ENCODE data around the gene PAPPA2. TPM values are rescaled to one million over a fixed set of nuclear protein-coding genes. Genes with fewer than 3 reads are reported as not detected.

Gene PAPPA2
- total and polyA plus RNA-seq, 2 donors (not counting 1 experiment from before 2014, with no cell fraction given) = not detected

DNA sequence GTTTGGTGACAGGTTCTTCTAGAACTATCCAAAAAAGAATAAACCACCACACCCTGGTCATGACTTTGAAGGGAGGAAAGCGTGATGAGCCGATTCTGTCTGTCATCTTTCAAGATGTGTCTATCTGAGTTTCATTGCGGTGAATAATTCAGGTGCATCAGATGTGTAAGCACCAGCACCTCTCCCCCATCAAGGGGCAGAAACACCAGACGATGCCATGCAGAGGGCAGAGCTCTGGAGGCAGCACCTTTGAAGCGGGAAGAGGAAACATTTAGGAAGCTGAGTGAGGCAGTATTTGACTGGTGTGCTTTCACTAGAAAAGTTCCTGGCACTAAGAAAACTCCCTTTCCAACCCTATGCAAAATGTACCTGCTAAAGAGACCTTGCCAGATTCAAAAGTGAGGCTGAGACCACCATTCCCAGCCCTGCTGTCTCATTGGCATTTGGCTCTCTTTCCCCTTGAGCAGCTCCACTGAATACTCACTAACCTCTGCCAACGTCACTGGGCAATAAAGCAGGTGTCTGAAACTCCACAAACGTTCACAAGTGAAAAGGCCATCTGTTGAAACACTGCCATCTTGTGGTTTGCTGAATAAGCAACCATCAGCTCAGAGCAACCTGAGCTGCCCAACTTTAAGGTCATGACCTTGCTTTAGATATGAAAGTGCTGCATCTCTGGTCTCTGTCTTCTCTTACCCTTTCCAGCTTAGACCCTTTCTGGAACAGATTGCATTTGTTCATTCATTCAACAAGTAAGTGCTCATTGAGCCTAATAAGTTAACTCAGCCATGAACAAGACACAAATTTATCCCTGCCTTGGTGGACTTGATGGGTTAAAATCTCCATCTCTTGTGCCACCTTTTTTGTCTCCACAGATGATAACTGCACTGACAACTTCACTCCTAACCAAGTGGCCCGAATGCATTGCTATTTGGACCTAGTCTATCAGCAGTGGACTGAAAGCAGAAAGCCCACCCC is 228.6 kb downstream of the PAPPA2 start:
- Histone ChIP-seq H3K4me2 (replicated peaks; ENCODE audit: low read depth, low read length, poor library complexity, severe bottlenecking) (no peak overlapping the region), H3K4me3 (ENCODE audit: control extremely low read depth in 1 of 5, extremely low read depth in 1 of 5, insufficient read depth in 1 of 5, low read depth in 2 of 5, low read length in 4 of 5) (no peak overlapping the region), H3K36me3 (replicated peaks in 1 of 2; ENCODE audit: control extremely low read depth in 1 of 2, control insufficient read depth in 1 of 2, extremely low read depth in 1 of 2, insufficient read depth in 2 of 2, low read length in 1 of 2) (no peaks in the 10 kb centered on the region), H3K79me2 (ENCODE audit: control insufficient read depth, insufficient read depth, low read length) (no peaks in the 10 kb centered on the region), H4K20me1 (ENCODE audit: control insufficient read depth, insufficient read depth, low read length, poor library complexity, severe bottlenecking) (no peaks in the 10 kb centered on the region), H3K9ac (ENCODE audit: low read length) (no peak overlapping the region), H3K27ac (ENCODE audit: low read length in 2 of 2) (no peak overlapping the region), H3K27me3 (replicated peaks in 1 of 4; ENCODE audit: control extremely low read depth in 1 of 4, control insufficient read depth in 3 of 4, insufficient read depth in 4 of 4, low read length in 3 of 4) (no peaks in the 10 kb centered on the region), H2AFZ (ENCODE audit: insufficient read depth, low read depth, low read length, poor library complexity, severe bottlenecking) (no peak overlapping the region), H3K9me3 (ENCODE audit: control extremely low read depth in 1 of 3, control insufficient read depth in 2 of 3, insufficient read depth in 1 of 3, low read length in 2 of 3) (no peaks in the 10 kb centered on the region), H3K4me1 (ENCODE audit: control insufficient read depth in 2 of 2, insufficient read depth in 2 of 2, low read length in 2 of 2) (no peaks in the 10 kb centered on the region)
- no peaks in the 10 kb centered on the region for H3K4me1 Mint-ChIP-seq
- H3K27ac Mint-ChIP-seq = no peak overlapping the region
- peaks cover 22% of the 10 kb centered on the region for H3K27me3 Mint-ChIP-seq
- intact Hi-C loops (cut with micrococcal nuclease) = loop anchor here (5.0 kb wide), 1 partner anchor 1319 kb away; no protein-coding TSS in a partner anchor
- H3K9me3 Mint-ChIP-seq (ENCODE audit: insufficient read depth) = no peaks in the 10 kb centered on the region
- TF ChIP-seq EZH2 (IDR thresholded peaks at IDR 0.05; ENCODE audit: borderline replicate concordance, insufficient read depth, low read depth, low read length, poor library complexity, severe bottlenecking) = no peak
- TF ChIP-seq, protein P1, sequence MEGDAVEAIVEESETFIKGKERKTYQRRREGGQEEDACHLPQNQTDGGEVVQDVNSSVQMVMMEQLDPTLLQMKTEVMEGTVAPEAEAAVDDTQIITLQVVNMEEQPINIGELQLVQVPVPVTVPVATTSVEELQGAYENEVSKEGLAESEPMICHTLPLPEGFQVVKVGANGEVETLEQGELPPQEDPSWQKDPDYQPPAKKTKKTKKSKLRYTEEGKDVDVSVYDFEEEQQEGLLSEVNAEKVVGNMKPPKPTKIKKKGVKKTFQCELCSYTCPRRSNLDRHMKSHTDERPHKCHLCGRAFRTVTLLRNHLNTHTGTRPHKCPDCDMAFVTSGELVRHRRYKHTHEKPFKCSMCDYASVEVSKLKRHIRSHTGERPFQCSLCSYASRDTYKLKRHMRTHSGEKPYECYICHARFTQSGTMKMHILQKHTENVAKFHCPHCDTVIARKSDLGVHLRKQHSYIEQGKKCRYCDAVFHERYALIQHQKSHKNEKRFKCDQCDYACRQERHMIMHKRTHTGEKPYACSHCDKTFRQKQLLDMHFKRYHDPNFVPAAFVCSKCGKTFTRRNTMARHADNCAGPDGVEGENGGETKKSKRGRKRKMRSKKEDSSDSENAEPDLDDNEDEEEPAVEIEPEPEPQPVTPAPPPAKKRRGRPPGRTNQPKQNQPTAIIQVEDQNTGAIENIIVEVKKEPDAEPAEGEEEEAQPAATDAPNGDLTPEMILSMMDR (IDR thresholded peaks at IDR 0.05) = peak; percentile 54
- H3K4me3 Mint-ChIP-seq = no peak overlapping the region
- ChIA-PET CTCF (interaction anchor here (0.7 to 1.7 kb wide), 11 partner anchors 9 to 1662 kb away, joined by 3 to 8 read pairs (median 4); no protein-coding TSS in a partner anchor), POLR2A (no interaction called here)
- DNase-seq (peak; percentile 33), ATAC-seq (ENCODE audit: low read depth) (no peak)
- WGBS (ENCODE audit: insufficient coverage) = 44% methylated on average over 5 of the region's 8 CpGs

DNA sequence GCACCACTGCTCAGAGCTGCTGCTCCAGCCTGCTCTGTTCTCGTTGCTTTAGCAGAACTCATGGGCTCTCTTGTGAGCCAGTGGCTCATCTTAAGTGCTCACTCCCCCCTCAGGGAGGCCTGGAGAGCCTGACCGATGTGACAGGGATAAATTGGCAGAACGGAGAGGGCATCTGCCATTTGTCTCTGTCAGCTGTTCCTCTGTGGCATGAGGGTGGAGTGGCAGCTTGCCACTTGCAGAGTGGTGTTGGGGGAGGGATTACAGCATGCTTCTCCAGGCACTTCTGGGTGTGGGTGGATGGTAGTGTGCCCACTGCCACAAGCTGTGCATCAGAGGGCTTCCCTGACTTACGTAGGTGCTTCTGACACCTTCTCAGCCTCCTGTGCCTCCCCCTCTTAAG is 229.5 kb downstream of the PAPPA2 start:
- 70% methylated on average over 2 of the region's 4 CpGs for WGBS (ENCODE audit: insufficient coverage)
- H3K79me2 ChIP-seq (ENCODE audit: control insufficient read depth, insufficient read depth, low read length) = no peaks in the 10 kb centered on the region
- no peaks in the 10 kb centered on the region for H4K20me1 ChIP-seq (ENCODE audit: control insufficient read depth, insufficient read depth, low read length, poor library complexity, severe bottlenecking)
- no peak overlapping the region for H3K4me2 ChIP-seq (replicated peaks; ENCODE audit: low read depth, low read length, poor library complexity, severe bottlenecking)
- H3K9me3 ChIP-seq (ENCODE audit: control extremely low read depth in 1 of 3, control insufficient read depth in 2 of 3, insufficient read depth in 1 of 3, low read length in 2 of 3) = no peaks in the 10 kb centered on the region
- ATAC-seq (ENCODE audit: low read depth) (no peak), DNase-seq (peak; percentile 3)
- POLR2A ChIA-PET = no interaction called here
- Mint-ChIP-seq H3K27ac (no peak overlapping the region), H3K4me3 (no peak overlapping the region), H3K4me1 (no peaks in the 10 kb centered on the region), H3K27me3 (peaks cover 26% of the 10 kb centered on the region), H3K9me3 (ENCODE audit: insufficient read depth) (no peaks in the 10 kb centered on the region)
- no peak overlapping the region for H3K27ac ChIP-seq (ENCODE audit: low read length in 2 of 2)
- H3K4me1 ChIP-seq (ENCODE audit: control insufficient read depth in 2 of 2, insufficient read depth in 2 of 2, low read length in 2 of 2) = no peaks in the 10 kb centered on the region
- H2AFZ ChIP-seq (ENCODE audit: insufficient read depth, low read depth, low read length, poor library complexity, severe bottlenecking) = no peak overlapping the region
- intact Hi-C loops (cut with micrococcal nuclease) = loop anchor here (5.0 kb wide), 1 partner anchor 1320 kb away; no protein-coding TSS in a partner anchor
- no peak overlapping the region for H3K9ac ChIP-seq (ENCODE audit: low read length)
- H3K4me3 ChIP-seq (ENCODE audit: control extremely low read depth in 1 of 5, extremely low read depth in 1 of 5, insufficient read depth in 1 of 5, low read depth in 2 of 5, low read length in 4 of 5) = no peak overlapping the region
- H3K36me3 ChIP-seq (replicated peaks in 1 of 2; ENCODE audit: control extremely low read depth in 1 of 2, control insufficient read depth in 1 of 2, extremely low read depth in 1 of 2, insufficient read depth in 2 of 2, low read length in 1 of 2) = no peaks in the 10 kb centered on the region
- H3K27me3 ChIP-seq (replicated peaks in 1 of 4; ENCODE audit: control extremely low read depth in 1 of 4, control insufficient read depth in 3 of 4, insufficient read depth in 4 of 4, low read length in 3 of 4) = no peaks in the 10 kb centered on the region
- TF ChIP-seq EZH2 (IDR thresholded peaks at IDR 0.05; ENCODE audit: borderline replicate concordance, insufficient read depth, low read depth, low read length, poor library complexity, severe bottlenecking) = no peak
- TF ChIP-seq, protein P1 (IDR thresholded peaks at IDR 0.05) = no peak
- CTCF ChIA-PET = interaction anchor here (1.1 to 1.7 kb wide), 4 partner anchors 14 to 1663 kb away, joined by 3 to 8 read pairs (median 6); no protein-coding TSS in a partner anchor

Measured in B cell (primary cell).